HG03558 (cell line): ENCODE results near the gene EFNB3.

Experiments
- ATAC-seq: cut with Tn5 transposase; IDR thresholded peaks from one replicate; pipeline ENCODE4 v1.9.1; 2021; ENCODE audit warnings: moderate number of reproducible peaks; ENCODE audit not compliant: unreplicated experiment; ENCODE audit errors: extremely low read depth

The EFNB3 gene

DNA sequence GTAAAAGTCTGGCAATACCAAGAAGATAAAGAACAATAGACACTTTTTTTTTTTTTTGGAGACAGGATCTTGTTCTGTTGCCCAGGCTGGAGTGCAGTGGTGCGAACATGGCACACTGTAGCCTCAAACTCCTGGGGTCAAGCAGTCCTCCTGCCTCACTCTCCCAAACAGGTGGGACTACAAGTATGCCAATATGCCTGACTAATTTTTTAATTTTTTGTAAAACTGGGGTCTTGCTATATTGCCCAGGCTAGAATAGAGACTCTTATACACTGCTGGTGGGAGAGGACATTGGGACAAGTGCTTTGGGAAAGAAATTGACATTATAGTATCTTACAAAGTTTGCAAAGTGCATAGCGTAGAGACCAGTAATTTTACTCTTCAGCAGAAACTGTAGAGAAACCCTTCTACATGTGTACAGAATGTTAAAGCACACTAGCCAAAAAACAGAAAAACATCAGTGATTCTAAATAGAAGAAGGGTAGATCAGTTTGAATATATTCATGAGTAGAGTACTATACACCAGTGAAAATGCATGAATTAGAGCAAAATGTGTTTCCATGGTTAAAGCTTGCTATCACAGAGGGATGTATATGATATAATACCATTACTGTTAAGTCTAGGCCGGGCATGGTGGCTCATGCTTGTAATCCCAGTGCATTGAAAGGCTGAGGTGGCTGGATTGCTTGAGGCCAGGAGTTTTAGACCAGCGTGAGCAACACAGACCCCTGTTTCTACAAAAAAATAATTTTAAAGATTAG, 7.0 kb upstream of the EFNB3 start:
- ATAC-seq = no peak

DNA sequence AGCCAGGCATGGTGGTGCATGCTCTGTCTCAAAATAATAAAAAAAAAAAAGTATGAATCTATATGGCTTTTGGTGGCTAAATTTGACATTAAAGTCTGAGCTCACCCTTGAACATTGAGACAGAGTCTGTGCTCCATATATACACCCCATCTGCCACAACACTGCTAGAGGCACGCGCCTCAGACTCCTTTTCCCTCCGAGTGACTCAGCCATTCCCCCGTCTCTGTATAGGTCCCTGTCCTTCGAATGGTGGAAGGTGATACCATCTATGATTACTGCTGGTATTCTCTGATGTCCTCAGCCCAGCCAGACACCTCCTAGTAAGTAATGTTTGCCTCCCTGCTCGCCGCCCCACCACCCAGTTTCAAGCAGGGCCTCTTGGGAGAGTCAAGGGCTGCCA, 4.5 kb upstream of the EFNB3 start:
- ATAC-seq = no peak

DNA sequence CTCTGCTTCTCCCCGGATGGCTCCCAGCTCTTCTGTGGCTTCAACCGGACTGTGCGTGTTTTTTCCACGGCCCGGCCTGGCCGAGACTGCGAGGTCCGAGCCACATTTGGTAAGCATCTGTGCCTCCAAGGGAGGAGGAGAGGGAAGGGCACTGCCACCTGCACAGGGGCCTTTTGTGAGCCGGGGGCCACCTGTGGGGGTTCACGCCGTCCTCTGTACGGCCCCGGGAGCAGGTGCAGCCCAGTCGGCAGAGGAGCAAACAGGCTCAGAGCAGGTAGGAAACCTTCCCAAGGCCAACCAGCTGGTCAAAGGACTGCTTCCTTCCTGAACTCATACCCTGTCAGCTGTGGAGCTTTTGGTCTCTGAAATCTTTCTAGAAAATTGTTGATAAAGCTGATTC, 3.3 kb upstream of the EFNB3 start:
- no peak for ATAC-seq

DNA sequence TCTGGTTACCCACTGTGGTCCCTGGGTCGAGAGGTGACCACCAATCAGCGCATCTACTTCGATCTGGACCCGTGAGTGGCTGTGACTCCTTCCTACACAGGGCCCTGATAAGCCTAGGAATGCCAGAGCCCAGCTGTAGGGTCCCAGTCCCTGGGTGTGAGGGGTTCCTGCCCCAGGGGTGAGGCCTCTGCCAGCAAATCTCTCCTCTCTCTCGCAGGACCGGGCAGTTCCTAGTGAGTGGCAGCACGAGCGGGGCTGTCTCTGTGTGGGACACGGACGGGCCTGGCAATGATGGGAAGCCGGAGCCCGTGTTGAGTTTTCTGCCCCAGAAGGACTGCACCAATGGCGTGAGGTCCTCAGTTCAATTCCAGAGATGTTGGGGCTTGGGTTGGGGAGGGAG, 2.2 kb upstream of the EFNB3 start:
- no peak for ATAC-seq

DNA sequence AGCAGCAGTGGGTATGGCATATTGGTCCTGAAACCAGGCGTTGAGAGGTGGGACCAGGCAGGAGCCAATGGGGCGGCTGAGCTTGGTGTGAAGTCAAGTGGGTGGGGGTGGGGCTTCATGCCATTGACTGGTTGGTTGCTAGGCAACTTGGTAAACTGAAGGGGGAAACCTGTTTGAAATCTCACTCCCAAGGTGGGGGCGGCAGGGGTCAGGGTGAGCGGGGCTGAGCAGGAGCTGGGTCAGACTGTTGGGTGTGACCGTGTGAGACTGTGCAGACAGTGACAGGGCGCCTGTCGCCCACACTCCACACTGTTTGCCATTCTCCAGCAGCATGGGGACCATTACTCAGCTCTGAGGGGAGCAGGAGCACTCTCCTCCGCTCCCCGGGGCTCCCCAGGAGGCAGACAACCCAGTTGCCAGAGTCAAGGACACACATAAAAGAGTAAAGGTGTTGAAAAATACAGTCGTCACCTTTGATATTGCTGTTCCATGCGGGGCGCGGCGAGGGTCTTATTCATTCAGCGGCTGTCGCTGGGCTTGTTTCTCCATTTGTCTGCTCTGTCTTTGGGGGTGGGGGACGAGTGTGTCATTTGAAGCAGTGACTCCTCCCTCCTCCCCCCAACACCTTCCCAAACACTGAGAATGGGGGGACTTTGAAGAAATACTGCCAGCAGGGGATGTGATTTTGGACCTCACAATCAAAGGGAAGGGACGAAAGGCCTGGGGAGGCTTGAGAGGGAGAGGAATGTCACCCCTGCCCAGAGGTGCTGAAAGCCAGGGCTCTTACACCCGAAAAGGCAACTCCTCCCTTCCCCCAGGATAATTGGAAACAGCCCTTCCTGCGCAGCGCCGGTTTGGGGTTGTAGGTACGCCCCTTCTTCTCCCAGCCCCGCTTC, 1.2 kb upstream of the EFNB3 start:
- ATAC-seq = no peak

DNA sequence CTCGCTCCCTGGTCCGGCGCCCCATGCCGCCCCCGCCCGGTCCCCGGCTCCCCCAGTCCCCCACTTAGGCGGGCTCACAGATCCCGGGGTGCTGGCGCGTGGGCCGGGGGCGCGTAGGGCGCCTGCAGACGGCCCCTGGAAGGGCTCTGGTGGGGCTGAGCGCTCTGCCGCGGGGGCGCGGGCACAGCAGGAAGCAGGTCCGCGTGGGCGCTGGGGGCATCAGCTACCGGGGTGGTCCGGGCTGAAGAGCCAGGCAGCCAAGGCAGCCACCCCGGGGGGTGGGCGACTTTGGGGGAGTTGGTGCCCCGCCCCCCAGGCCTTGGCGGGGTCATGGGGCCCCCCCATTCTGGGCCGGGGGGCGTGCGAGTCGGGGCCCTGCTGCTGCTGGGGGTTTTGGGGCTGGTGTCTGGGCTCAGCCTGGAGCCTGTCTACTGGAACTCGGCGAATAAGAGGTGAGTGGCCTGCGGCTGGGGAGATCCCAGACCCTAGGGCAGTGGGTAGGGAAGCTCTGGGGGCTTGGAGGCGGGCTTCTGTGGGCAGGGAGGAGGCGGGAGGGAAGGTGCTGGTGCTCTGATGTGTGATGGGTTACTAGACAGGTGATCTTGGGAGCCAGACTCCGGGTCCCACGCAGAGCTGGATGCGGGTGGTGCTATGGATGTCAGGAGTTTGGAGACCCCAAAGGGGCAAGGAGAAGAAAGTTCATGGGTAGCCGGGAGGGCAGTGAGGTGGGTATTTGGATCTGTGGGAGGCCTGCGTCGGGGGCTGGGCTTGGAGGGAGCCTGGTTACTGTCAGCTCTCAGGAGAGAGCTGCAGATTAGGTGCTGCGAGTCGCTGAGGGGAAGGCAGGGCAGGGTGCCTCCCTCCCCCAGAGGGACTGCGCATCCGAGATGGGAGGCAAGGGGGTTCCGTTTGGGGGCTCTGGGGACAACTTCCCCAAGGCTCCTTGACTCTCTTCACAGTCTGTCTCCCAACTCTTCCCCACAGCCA, 560 bp downstream of the EFNB3 start:
- ATAC-seq = no peak

DNA sequence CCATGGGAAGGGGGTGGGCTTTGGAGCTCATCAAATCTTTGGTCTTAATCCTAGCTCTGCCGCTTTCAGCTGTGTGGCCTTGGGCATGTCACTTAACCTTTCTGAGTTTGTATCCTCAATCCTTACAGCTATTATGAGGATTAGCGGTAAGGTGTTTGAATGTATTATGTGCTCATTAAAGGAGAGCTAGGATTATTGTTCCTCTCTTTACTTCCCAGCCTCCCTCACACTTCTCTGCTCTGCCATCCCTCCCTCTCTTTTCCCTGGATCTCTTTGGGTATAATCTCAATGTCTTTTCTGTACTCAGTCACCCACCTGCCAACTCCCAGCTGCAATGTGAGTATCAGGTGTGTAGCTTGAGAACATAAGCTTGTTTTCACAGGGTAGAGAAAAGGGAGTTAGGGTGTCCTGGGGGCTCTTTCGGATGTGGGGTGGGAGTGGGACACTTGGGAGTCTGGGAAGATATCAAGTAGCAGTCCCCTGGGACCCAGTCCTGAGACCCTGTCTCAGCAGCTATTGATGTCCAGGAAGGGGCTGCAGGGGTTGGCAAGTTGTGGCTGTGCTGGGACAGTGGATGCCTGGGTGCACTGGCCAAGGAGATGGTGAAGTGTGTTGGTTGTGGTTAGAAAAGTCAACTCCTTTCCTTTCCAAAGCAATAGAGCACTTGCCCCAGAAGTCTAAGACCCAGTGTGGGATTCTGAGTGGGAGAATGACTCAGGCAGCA, 1.8 kb downstream of the EFNB3 start:
- no peak for ATAC-seq

DNA sequence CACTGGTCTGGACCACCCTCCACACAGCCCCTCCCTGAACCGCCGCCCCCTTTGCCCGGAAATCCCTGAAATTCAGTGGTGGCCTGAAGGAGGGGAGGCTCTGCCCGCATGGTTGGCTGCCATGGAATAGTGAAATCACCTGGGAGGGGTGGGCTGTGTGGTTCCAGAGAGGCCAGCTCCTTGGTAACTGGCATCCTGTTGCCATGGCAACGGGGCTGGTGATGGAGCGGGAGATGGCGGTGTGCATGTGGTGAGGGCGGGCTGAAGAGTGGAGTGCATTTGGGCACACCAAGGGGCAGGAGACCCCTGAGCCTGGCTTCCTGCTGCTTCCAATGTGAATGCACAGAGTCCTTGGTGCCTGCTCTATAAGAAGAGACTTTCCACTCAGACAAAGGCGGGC, 2.4 kb downstream of the EFNB3 start:
- no peak for ATAC-seq

DNA sequence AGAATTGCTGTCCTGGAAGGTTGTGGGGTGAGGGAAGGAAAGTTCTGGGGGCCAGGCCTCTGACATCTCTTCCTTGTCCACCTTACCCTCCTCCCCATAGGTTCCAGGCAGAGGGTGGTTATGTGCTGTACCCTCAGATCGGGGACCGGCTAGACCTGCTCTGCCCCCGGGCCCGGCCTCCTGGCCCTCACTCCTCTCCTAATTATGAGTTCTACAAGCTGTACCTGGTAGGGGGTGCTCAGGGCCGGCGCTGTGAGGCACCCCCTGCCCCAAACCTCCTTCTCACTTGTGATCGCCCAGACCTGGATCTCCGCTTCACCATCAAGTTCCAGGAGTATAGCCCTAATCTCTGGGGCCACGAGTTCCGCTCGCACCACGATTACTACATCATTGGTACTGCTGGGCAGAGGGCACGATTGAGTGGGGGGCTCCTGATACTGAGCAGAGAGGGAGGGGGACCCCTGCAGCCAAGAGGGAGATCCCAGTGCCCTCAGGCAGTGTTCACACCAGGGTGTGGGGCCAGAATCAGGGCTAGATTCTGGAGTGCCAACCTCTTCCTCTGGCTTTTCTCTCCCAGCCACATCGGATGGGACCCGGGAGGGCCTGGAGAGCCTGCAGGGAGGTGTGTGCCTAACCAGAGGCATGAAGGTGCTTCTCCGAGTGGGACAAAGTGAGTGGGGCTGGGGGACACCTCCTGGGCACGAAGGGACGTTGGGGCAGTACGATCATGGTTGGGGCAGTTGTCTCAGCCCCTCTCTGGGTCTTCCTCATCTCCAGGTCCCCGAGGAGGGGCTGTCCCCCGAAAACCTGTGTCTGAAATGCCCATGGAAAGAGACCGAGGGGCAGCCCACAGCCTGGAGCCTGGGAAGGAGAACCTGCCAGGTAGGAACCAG, 3.1 kb downstream of the EFNB3 start:
- ATAC-seq = no peak

DNA sequence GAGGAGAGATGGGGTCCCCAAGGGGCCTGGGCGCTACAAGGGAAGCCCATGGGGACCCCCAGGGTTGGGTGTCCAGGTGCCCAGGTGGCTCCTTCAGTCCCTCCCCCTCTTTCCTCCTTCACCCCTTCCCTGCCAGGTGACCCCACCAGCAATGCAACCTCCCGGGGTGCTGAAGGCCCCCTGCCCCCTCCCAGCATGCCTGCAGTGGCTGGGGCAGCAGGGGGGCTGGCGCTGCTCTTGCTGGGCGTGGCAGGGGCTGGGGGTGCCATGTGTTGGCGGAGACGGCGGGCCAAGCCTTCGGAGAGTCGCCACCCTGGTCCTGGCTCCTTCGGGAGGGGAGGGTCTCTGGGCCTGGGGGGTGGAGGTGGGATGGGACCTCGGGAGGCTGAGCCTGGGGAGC, 4.0 kb downstream of the EFNB3 start:
- ATAC-seq = no peak

DNA sequence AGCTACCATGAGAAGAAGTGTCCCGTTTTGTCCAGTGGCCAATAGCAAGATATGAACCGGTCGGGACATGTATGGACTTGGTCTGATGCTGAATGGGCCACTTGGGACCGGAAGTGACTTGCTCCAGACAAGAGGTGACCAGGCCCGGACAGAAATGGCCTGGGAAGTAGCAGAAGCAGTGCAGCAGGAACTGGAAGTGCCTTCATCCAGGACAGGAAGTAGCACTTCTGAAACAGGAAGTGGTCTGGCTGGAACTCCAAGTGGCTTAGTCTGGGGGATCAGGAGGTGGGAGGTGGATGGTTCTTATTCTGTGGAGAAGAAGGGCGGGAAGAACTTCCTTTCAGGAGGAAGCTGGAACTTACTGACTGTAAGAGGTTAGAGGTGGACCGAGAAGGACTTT, 5.3 kb downstream of the EFNB3 start:
- no peak for ATAC-seq

DNA sequence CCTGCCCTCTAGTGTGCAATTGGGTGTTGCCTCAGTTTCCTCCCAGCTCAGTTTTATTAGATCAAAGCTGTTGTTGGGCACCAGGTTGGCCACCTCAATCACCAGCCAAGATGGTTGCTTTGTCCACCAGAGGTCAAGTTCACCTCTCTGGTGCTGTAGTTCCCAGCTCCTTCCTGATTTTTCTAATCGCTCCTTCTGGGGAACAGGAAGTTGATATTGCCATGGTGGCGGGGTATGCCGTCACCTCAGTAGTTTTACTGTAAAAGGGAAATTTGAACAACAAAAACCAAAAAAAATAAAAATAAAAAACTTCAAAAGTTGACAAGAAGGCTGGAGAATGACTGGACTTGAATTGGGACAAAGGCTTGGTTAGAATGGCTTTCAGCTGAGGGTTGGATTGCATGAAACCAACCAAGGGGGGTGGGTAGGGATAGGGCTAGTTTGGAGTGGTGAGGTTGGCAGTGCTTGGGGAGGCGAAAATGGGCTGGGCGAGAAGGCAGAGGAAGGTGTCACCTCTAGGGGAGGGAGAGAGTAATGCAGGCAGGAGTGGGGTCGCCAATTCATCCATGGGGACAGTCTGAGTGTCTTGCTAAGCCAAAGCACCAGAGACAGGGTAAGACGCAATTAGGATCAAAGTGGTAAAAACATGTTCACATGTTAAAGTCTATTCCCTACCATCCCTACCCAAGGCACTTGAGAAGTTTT, 6.2 kb downstream of the EFNB3 start:
- no peak for ATAC-seq

DNA sequence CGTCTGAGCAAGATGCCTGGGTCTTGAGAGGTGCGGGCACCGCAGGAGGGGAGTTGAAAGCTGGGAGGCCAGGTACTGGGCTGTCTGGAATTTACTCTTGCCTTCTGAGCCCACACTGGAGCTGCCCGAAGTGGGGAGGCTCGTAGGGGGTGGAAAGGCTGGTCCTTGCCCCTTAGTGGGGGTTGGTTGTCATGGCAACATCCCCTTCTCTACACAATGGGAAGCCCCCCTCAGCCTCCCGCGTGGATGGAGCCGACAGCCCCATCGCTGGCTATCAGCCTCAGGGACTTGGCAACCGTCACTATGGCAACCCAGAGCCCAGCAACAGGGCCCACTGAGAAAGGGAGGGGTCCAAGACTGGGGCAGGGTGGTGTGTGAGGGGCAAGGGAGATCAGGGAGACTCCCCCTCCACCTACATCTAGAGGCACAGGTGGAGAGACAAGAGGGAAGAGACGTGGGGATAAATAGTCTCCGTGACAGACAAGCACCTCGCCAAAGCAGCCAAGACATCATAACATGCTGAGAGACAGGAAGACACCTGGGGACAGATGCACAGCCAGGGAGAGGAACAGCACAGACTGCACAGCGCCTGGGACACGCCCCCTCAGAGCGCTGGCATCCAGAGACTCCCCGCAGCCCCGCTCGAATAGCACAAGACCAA, 7.2 kb downstream of the EFNB3 start:
- ATAC-seq = no peak

DNA sequence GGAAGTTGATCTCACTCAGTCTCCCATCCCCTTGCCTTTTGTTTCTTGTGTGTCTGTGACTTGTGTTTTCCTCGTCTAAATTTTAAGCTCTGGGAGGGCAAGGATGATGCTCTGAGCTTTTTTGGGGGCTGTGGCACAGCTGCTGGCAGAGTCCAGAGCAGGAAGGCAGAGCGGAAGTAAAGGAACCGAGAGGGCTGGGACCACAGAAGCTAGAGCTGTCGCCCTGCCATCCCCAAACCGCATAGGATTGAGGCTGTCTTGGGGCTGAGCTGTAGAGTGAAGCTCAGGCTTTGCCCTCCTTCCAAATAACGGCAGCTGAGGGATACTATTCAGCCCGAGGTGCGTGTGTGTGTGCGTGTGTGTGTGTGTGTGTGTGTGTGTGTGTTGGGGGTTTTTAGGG, 8.8 kb downstream of the EFNB3 start:
- ATAC-seq = no peak

DNA sequence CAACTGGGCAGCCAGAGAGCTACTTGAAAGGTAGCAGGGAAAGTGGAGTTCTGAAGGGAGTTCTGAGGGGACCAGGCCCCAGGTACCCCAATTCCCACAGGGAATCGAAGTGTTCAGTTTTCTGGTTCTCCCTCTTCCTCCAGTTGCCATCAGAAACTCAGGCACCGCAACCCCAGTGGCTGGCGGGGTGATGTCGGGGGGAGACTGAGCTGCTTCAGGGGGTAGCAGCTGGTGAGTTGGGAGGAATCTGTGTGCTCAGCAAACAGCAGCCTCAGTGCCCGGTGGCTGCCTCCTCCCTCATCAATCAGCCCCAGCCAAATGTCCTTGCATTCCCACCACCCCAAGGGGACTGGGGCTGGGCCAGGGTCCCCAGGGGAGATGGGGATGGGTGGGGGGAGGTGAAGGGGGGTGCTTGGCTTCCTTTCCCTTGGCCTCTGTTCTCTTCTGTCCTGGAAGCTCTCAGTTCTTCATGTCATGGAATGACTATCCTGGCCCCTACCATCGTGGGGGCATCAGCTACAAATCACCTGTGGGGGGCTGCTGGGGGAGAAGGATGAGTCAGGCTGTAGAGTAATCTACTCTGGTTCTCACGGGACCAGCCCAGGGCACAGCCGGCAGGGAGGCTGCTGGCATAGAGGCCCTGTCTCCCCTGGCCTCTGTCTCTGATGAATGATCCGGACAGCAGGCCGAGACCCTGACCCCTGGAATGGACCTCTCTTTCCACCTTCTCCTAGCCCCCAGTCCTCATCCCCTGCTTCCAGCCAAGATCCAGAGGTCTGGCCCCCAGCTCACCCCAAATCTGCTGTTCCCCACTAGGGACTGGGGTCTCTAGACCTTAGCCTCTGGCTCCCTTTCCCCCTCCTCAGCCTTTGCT, 10.0 kb downstream of the EFNB3 start:
- no peak for ATAC-seq

DNA sequence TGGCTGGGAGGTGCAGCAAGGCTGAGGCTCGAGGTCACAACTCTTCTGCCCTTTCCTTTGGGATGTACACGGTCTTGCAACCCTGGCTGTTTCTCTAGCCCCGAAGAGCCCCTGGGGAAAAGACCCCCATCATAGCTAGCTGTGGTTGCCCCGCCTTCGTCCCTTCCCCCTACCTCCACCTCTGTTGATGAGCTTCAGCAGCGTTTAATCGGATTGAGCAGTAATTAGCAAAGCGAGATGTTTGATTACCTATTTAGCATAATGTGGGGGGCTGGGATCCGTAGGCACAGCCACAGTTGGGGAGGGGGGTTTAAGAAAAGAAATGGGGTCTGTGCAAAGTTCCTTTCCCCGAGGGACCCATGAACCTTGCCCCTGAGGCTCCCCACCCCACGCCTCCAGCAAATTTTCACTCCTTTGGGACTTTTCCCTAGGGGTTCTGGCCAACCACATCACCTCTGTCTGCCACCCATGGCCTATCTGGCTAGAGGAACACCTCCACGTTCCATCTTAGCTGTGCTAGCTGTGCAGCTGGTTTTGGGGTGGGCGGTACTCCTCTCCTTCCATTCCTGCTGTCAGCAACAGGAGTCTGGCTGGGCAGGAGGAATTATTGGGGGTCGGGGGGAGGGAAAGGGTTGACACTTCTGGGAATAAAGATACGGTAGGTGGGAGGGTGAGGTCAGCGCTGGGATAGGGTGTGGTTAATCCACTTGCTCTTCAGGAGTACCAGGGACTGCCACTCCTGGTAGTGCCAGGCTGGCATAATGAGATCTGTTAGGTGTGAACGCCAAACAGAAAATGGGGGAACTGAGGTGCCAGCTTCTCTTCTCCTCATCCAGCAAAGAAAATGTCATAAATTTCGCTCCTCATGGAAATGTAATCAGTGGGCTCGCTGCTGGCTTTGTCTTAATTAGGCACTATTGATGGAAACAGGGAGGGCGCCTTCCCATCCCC, 11.2 kb downstream of the EFNB3 start:
- no peak for ATAC-seq
